GM23338 (cell line): Measurements from ENCODE around the gene PDE10A. TPM values are rescaled to one million over a fixed set of nuclear protein-coding genes. Genes with fewer than 3 reads are reported as not detected.

ENCODE experiments used
- ATAC-seq: fragments of 200-7000 bp; cut with Tn5 transposase; 3 replicates; pipeline ENCODE4 v1.9.1; 2020
- DNase-seq: peaks from one replicate; pipeline ENCODE4 v3.0.0-alpha.2; 2015; ENCODE audit warnings: low spot score
- H2AFZ ChIP-seq: fragments of 200-600 bp; sonication (generic); 2 replicates; pipeline ENCODE4 v1.8.0; 2016; ENCODE audit warnings: antibody characterized with exemption, mild to moderate bottlenecking, moderate library complexity
- H3F3A ChIP-seq: fragments of 200-600 bp; sonication (generic); replicated peaks from 2 replicates; pipeline ENCODE4 v1.8.0; 2017; ENCODE audit warnings: antibody characterized with exemption, mixed run types, low read depth
- H3K27ac ChIP-seq: fragments of 200-600 bp; sonication (generic); 2 replicates; pipeline ENCODE4 v1.6.1; 2016; ENCODE audit warnings: low read depth
- H3K27me3 ChIP-seq: fragments of 200-600 bp; sonication (generic); 2 replicates; pipeline ENCODE4 v1.8.0; 2016; ENCODE audit warnings: mild to moderate bottlenecking, mixed run types, moderate library complexity; ENCODE audit not compliant: insufficient read depth
- H3K36me3 ChIP-seq: fragments of 200-600 bp; sonication (generic); 2 replicates; pipeline ENCODE4 v1.8.0; 2016; ENCODE audit warnings: mild to moderate bottlenecking; ENCODE audit not compliant: insufficient read depth
- H3K4me1 ChIP-seq: fragments of 200-600 bp; sonication (generic); 2 replicates; pipeline ENCODE4 v1.8.0; 2016; ENCODE audit warnings: mild to moderate bottlenecking, moderate library complexity; ENCODE audit not compliant: insufficient read depth
- H3K4me2 ChIP-seq: fragments of 200-600 bp; sonication (generic); 2 replicates; pipeline ENCODE4 v1.7.1; 2017; ENCODE audit warnings: mixed run types
- H3K4me3 ChIP-seq: fragments of 200-600 bp; sonication (generic); 2 replicates; pipeline ENCODE4 v1.6.1; 2016; ENCODE audit warnings: mixed run types
- H3K79me2 ChIP-seq: fragments of 200-600 bp; sonication (generic); replicated peaks from 2 replicates; pipeline ENCODE4 v1.8.0; 2017; ENCODE audit warnings: mild to moderate bottlenecking; ENCODE audit not compliant: insufficient read depth
- H3K9me2 ChIP-seq: fragments of 200-600 bp; sonication (generic); 2 replicates; pipeline ENCODE4 v1.8.0; 2017; ENCODE audit not compliant: insufficient read depth
- H4K20me1 ChIP-seq: fragments of 200-600 bp; sonication (generic); replicated peaks from 2 replicates; pipeline ENCODE4 v1.8.0; 2017; ENCODE audit warnings: mild to moderate bottlenecking; ENCODE audit not compliant: insufficient read depth
- H3K27ac Mint-ChIP-seq: 2 replicates; pipeline ENCODE4 v1.8.0; 2020; ENCODE audit warnings: inconsistent platforms, mild to moderate bottlenecking, moderate library complexity, mixed read lengths
- H3K27me3 Mint-ChIP-seq: 3 replicates; pipeline ENCODE4 v1.8.0; 2022; ENCODE audit warnings: low read depth, mild to moderate bottlenecking, moderate library complexity, mixed read lengths, inconsistent platforms; ENCODE audit not compliant: insufficient read depth, poor library complexity
- H3K36me3 Mint-ChIP-seq: 3 replicates; pipeline ENCODE4 v1.8.0; 2021; ENCODE audit warnings: low read depth, mild to moderate bottlenecking, inconsistent platforms, moderate library complexity, mixed read lengths
- H3K4me1 Mint-ChIP-seq: 3 replicates; pipeline ENCODE4 v1.8.0; 2020; ENCODE audit warnings: mild to moderate bottlenecking, inconsistent platforms, mixed read lengths
- H3K4me3 Mint-ChIP-seq: 3 replicates; pipeline ENCODE4 v1.8.0; 2021; ENCODE audit warnings: moderate library complexity, mild to moderate bottlenecking, inconsistent platforms, mixed read lengths
- H3K9me3 Mint-ChIP-seq: 3 replicates; pipeline ENCODE4 v1.8.0; 2020; ENCODE audit warnings: moderate library complexity, mild to moderate bottlenecking, inconsistent platforms, mixed read lengths
- CREB1 ChIP-seq: fragments of 250-450 bp; sonication (Bioruptor Pico); IDR thresholded peaks from 2 replicates; pipeline ENCODE4 v1.5.0; 2020; ENCODE audit warnings: low read depth, mild to moderate bottlenecking, moderate library complexity
- CTCF ChIP-seq, 2 experiments: fragments of 200-600 bp in 1 of 2; sonication (generic) in 1 of 2; conservative IDR thresholded peaks; 2 replicates each; pipeline versions ENCODE4 v1.5.1 to v1.6.1; 2016 to 2017; ENCODE audit warnings: antibody characterized with exemption in 2 of 2, low read depth in 2 of 2, mild to moderate bottlenecking in 2 of 2, moderate library complexity in 1 of 2
- ETS1 ChIP-seq: IDR thresholded peaks from 2 replicates; pipeline ENCODE4 v1.6.1; 2016; ENCODE audit warnings: antibody characterized with exemption
- EZH2 ChIP-seq: fragments of 200-600 bp; sonication (generic); IDR thresholded peaks from one replicate; pipeline ENCODE4 v1.8.0; 2017; ENCODE audit warnings: antibody characterized with exemption, mild to moderate bottlenecking, low read depth; ENCODE audit not compliant: unreplicated experiment
- EZH2phosphoT487 ChIP-seq: fragments of 200-600 bp; sonication (generic); IDR thresholded peaks from one replicate; pipeline ENCODE4 v1.8.1; 2018; ENCODE audit warnings: antibody characterized with exemption; ENCODE audit not compliant: unreplicated experiment
- JUNB ChIP-seq: IDR thresholded peaks from one replicate; pipeline ENCODE4 v1.6.1; 2016; ENCODE audit warnings: antibody characterized with exemption; ENCODE audit not compliant: unreplicated experiment
- NANOG ChIP-seq: IDR thresholded peaks from 2 replicates; pipeline ENCODE4 v1.6.1; 2016; ENCODE audit warnings: antibody characterized with exemption, borderline replicate concordance
- POLR2AphosphoS5 ChIP-seq: IDR thresholded peaks from 2 replicates; pipeline ENCODE4 v1.6.1; 2016; ENCODE audit warnings: antibody characterized with exemption, low read depth
- REST ChIP-seq: IDR thresholded peaks from one replicate; pipeline ENCODE4 v1.6.1; 2018; ENCODE audit warnings: antibody characterized with exemption; ENCODE audit not compliant: unreplicated experiment
- ZNF114 ChIP-seq: fragments of 250-450 bp; sonication (Bioruptor Pico); IDR thresholded peaks from 2 replicates; pipeline ENCODE4 v1.5.0; 2020; ENCODE audit warnings: mild to moderate bottlenecking, moderate library complexity
- ZNF331 ChIP-seq: fragments of 250-450 bp; sonication (Bioruptor Pico); IDR thresholded peaks from 2 replicates; pipeline ENCODE4 v1.5.0; 2020; ENCODE audit warnings: low read depth, mild to moderate bottlenecking, moderate library complexity
- ZNF462 ChIP-seq: fragments of 250-450 bp; sonication (Bioruptor Pico); IDR thresholded peaks from 2 replicates; pipeline ENCODE4 v1.5.0; 2020; ENCODE audit warnings: mild to moderate bottlenecking, moderate library complexity
- polyA plus RNA-seq: library from polyadenylated mRNA; unstranded; fragments of >200 nt; fragmentation: Nextera tagmentation; extraction: Ambion mirVana; gene quantifications from 2 replicates; pipeline ENCODE4 v1.2.1, GENCODE V29; 2016
- total RNA-seq: library from RNA; depleted of rRNA; stranded (reverse); fragments of >200 nt; shearing (Covaris generic); gene quantifications from 2 replicates; pipeline ENCODE4 v1.2.3, GENCODE V29; 2014

The PDE10A gene
- total and polyA plus RNA-seq, 2 experiments from 2014 or later = 0.50 to 3.9 TPM

- no peak for TF ChIP-seq POLR2AphosphoS5
Measured at GRCh38 chr6:165695722-165696515, 32.9 kb upstream of the PDE10A start (continued).

GRCh38 chr6:165694296-165694695, 31.3 kb upstream of the PDE10A start:
- H4K20me1 ChIP-seq = no peaks in the 10 kb centered on the region
- TF ChIP-seq POLR2AphosphoS5 (no peak), CREB1 (CRISPR knock-in tag) (no peak), ZNF331 (CRISPR knock-in tag) (no peak), ZNF114 (CRISPR knock-in tag) (no peak), EZH2phosphoT487 (no peak), REST (no peak), ZNF462 (CRISPR knock-in tag) (no peak), ETS1 (no peak), JUNB (no peak), NANOG (no peak), CTCF (conservative IDR thresholded peaks at IDR 0.05; ENCODE audit: low read depth in 2 of 2) (no peak), EZH2 (no peak)
- no peaks in the 10 kb centered on the region for H3K4me1 ChIP-seq
- Mint-ChIP-seq H3K36me3 (no peaks in the 10 kb centered on the region), H3K4me1 (no peaks in the 10 kb centered on the region), H3K9me3 (no peaks in the 10 kb centered on the region), H3K4me3 (no peak overlapping the region), H3K27me3 (peaks cover 2% of the 10 kb centered on the region), H3K27ac (no peak overlapping the region)
- no peaks in the 10 kb centered on the region for H3K36me3 ChIP-seq
- H3K4me2 ChIP-seq = no peak overlapping the region
- no peaks in the 10 kb centered on the region for H3K27me3 ChIP-seq
- H3K79me2 ChIP-seq = no peaks in the 10 kb centered on the region
- ATAC-seq (peak; percentile 95), DNase-seq (peak; percentile 55)
- H3K4me3 ChIP-seq = no peak overlapping the region
- no peak overlapping the region for H3K27ac ChIP-seq
- no peaks in the 10 kb centered on the region for H3F3A ChIP-seq
- peak overlapping the region; percentile 94 for H2AFZ ChIP-seq
- H3K9me2 ChIP-seq = no peaks in the 10 kb centered on the region
